ENCODE measurements around the gene DESI1. TPM values are rescaled to one million over a fixed set of nuclear protein-coding genes. Genes with fewer than 3 reads are reported as not detected.

Gene DESI1
- total and polyA plus RNA-seq, 3 experiments from 2014 or later: 12.5 to 86.9 (median 84.2) TPM

DNA sequence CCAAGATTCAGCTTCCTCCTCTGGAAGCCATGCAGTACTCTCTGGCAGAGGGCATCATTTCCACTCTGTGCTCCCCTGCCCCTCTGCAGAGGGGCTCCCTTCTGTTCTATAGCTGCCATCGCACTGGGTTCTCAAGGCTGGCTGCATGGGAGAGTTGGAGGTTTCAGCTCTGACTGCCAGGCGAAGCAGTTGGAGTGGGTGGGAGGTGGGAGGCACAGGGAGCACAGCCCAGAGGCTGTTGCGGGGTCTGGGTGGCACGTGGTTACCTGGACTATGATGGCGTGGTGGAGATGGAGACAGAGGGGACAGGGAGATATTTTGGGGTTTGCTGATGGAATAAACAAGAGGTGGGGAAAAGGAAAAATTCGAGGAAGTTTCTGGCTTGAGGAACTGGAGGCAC is 36.0 kb downstream of the DESI1 start:
- no peaks in the 10 kb centered on the region for H3K27me3 Mint-ChIP-seq
- peaks cover 11 to 27% (median 19%) of the 10 kb centered on the region in 3 donors for H3K4me1 Mint-ChIP-seq
- ChIA-PET POLR2A (no interaction called here), CTCF (no interaction called here)
- no peak overlapping the region for H3K27ac ChIP-seq (ENCODE audit: low read depth, low read length)
- H3K4me3 Mint-ChIP-seq: no peak overlapping the region
- H3K36me3 Mint-ChIP-seq: peaks cover 0 to 53% (median 2%) of the 10 kb centered on the region in 3 donors
- no peaks in the 10 kb centered on the region for H3K9me3 Mint-ChIP-seq
- H3K9me3 ChIP-seq (ENCODE audit: low read length): no peaks in the 10 kb centered on the region
- no peak overlapping the region for H3K4me3 ChIP-seq (ENCODE audit: low read length)
- H3K4me1 ChIP-seq (ENCODE audit: insufficient read depth, low read length): peaks cover 9% of the 10 kb centered on the region
- DNase-seq: no peak
- no peaks in the 10 kb centered on the region for H3K27me3 ChIP-seq (ENCODE audit: insufficient read depth, low read length, poor library complexity, severe bottlenecking)
- peaks cover 23% of the 10 kb centered on the region for H3K36me3 ChIP-seq (ENCODE audit: insufficient read depth, low read length)
- H3K27ac Mint-ChIP-seq: peak overlapping the region in 1 of 8 donors; percentile 76

DNA sequence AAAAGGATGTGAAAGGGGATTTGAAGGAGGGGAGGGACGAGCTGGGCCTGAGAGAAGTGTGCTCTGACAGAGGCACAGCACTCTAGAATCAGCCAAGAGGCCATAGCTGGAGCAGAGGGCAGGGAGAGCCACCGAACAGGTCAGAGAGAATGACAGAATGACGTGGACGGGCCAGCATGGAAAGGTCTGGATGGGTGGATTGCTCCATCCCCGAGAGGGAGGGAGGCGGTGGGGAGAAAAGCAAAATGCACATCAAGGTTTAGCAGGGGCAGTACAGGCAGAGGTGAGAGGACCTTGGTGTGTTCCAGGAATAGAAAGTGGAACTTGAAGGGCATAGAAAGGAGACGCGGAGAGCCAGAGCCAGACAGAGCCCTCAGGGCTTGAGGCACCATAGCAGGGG is 38.1 kb downstream of the DESI1 start:
- Mint-ChIP-seq H3K36me3 (peaks cover 0 to 66% (median 3%) of the 10 kb centered on the region in 3 donors), H3K9me3 (no peaks in the 10 kb centered on the region), H3K27ac (peak overlapping the region in 1 of 8 donors; percentile 38), H3K27me3 (no peaks in the 10 kb centered on the region), H3K4me3 (no peak overlapping the region), H3K4me1 (peaks cover 2 to 8% (median 2%) of the 10 kb centered on the region in 3 donors)
- no peak for DNase-seq
- ChIA-PET CTCF (no interaction called here), POLR2A (no interaction called here)
- H3K4me3 ChIP-seq (ENCODE audit: low read length): no peak overlapping the region
- no peaks in the 10 kb centered on the region for H3K9me3 ChIP-seq (ENCODE audit: low read length)
- no peak overlapping the region for H3K27ac ChIP-seq (ENCODE audit: low read depth, low read length)
- no peaks in the 10 kb centered on the region for H3K27me3 ChIP-seq (ENCODE audit: insufficient read depth, low read length, poor library complexity, severe bottlenecking)
- H3K36me3 ChIP-seq (ENCODE audit: insufficient read depth, low read length): peaks cover 23% of the 10 kb centered on the region
- no peaks in the 10 kb centered on the region for H3K4me1 ChIP-seq (ENCODE audit: insufficient read depth, low read length)

DNA sequence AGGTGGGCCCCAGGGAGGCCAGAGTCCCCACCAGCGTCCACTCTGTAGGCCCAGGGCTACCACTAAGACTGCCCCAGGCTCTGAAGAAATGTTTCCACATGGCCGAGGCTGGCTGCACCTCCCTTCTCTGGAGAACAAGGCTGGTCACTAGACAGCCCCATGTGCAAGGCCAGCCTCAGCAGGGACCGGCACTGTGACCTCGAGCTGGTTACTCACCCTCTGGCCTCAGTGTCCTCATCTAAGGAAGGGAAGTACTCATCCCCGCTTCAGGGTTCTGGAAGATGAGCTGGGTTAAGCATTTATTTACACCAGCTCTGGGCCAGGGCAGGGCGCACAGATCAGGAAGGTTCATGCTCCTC is 40.9 kb downstream of the DESI1 start:
- H3K36me3 ChIP-seq (ENCODE audit: insufficient read depth, low read length): peaks cover 23% of the 10 kb centered on the region
- no peak overlapping the region for H3K4me3 ChIP-seq (ENCODE audit: low read length)
- Mint-ChIP-seq H3K27ac (no peak overlapping the region), H3K9me3 (no peaks in the 10 kb centered on the region), H3K4me3 (no peak overlapping the region), H3K27me3 (no peaks in the 10 kb centered on the region), H3K36me3 (peaks cover 0 to 76% (median 3%) of the 10 kb centered on the region in 3 donors), H3K4me1 (peaks cover 0 to 2% (median 0%) of the 10 kb centered on the region in 3 donors)
- no peak overlapping the region for H3K27ac ChIP-seq (ENCODE audit: low read depth, low read length)
- no peaks in the 10 kb centered on the region for H3K4me1 ChIP-seq (ENCODE audit: insufficient read depth, low read length)
- DNase-seq: no peak
- H3K9me3 ChIP-seq (ENCODE audit: low read length): no peaks in the 10 kb centered on the region
- CTCF ChIA-PET: no interaction called here
- POLR2A ChIA-PET: no interaction called here
- H3K27me3 ChIP-seq (ENCODE audit: insufficient read depth, low read length, poor library complexity, severe bottlenecking): no peaks in the 10 kb centered on the region

DNA sequence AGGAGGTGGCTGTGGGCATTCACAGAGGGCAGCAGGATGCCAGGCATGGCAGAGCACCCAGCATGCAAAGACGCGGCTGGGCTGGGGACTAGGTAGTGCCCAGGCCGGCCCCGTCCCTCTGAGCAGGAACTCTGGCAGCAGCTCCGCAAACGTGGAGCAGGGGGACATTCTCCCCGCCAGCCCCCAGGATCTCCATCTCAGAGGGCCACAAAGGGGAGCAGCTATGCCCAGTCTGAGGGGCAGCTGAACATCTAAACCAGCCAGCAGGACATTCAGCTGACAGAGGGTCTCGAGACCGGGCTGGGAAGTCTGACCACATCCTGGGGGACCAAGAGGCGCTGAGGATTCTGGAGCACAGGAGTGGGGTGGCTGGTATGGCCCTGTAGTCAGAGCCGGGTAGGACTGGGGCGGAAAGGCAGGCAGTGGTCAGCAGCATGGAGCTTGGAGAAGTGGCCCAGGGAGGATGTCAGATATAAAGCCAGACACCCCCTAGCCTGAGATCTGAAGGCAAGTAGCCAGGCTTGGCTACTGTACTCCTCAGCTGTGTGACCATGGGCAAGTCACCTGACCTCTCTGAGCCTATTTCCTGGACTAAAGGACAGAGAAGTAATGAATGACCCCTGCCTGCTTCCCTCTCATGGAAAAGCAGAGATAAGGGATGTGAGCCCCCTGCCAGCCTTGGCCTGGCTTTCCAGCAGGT is 41.4 kb downstream of the DESI1 start:
- no peak overlapping the region for H3K27ac Mint-ChIP-seq
- peaks cover 0 to 1% (median 0%) of the 10 kb centered on the region in 3 donors for H3K4me1 Mint-ChIP-seq
- peaks cover 0 to 71% (median 3%) of the 10 kb centered on the region in 3 donors for H3K36me3 Mint-ChIP-seq
- POLR2A ChIA-PET: no interaction called here
- H3K27ac ChIP-seq (ENCODE audit: low read depth, low read length): no peak overlapping the region
- no peaks in the 10 kb centered on the region for H3K27me3 Mint-ChIP-seq
- H3K9me3 ChIP-seq (ENCODE audit: low read length): no peaks in the 10 kb centered on the region
- H3K36me3 ChIP-seq (ENCODE audit: insufficient read depth, low read length): peaks cover 18% of the 10 kb centered on the region
- no peak overlapping the region for H3K4me3 ChIP-seq (ENCODE audit: low read length)
- CTCF ChIA-PET: no interaction called here
- H3K4me3 Mint-ChIP-seq: no peak overlapping the region
- no peaks in the 10 kb centered on the region for H3K9me3 Mint-ChIP-seq
- no peaks in the 10 kb centered on the region for H3K27me3 ChIP-seq (ENCODE audit: insufficient read depth, low read length, poor library complexity, severe bottlenecking)
- H3K4me1 ChIP-seq (ENCODE audit: insufficient read depth, low read length): no peaks in the 10 kb centered on the region
- DNase-seq: no peak

DNA sequence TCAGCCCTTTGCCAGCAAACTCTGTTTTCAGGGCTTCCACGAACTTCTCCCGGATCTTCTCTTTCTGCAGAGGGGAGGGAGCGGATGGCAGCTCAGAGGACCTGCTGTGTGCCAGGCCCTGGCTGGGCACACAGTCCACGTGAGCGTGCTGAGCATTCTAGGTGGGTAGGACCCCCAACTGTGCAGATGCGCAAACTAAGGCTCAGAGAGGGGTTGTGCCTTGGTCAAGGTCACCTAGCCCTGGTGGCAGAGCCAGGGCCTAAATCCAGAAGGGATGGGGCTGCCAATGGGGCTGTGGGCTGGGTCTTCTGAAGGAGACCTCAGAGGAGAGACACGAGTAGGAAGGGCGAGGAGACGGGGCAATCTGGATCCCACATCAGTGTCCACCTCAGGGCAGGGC is 42.0 kb downstream of the DESI1 start:
- Histone ChIP-seq H3K9me3 (ENCODE audit: low read length) (no peaks in the 10 kb centered on the region), H3K36me3 (ENCODE audit: insufficient read depth, low read length) (peaks cover 13% of the 10 kb centered on the region), H3K4me1 (ENCODE audit: insufficient read depth, low read length) (no peaks in the 10 kb centered on the region), H3K27me3 (ENCODE audit: insufficient read depth, low read length, poor library complexity, severe bottlenecking) (no peaks in the 10 kb centered on the region), H3K4me3 (ENCODE audit: low read length) (no peak overlapping the region), H3K27ac (ENCODE audit: low read depth, low read length) (no peak overlapping the region)
- no peak overlapping the region for H3K4me3 Mint-ChIP-seq
- no peak for DNase-seq
- peaks cover 0 to 64% (median 3%) of the 10 kb centered on the region in 3 donors for H3K36me3 Mint-ChIP-seq
- H3K4me1 Mint-ChIP-seq: no peaks in the 10 kb centered on the region
- H3K27ac Mint-ChIP-seq: no peak overlapping the region
- POLR2A ChIA-PET: no interaction called here
- CTCF ChIA-PET: no interaction called here
- H3K9me3 Mint-ChIP-seq: no peaks in the 10 kb centered on the region
- H3K27me3 Mint-ChIP-seq: no peaks in the 10 kb centered on the region

DNA sequence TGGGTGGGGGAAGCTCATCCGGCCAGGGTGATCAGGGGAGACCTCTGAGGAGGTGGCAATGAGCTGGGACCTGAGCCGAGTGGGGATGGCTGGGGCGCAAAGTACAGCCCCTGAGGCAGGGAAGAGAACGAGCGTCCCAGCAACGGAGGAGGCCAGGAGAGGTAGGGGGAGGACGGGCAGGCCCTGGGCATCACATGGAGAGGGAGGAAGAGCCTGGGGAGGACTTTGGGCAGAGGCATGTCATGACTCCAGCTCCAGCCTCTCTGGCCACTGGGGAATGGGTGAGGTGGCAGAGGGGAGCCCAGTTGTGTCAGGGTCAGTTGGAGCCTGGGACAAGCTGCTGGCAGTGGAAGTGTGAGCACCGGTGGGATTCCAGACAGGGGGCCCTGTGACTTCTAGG is 42.7 kb downstream of the DESI1 start:
- H3K9me3 Mint-ChIP-seq: no peaks in the 10 kb centered on the region
- no peaks in the 10 kb centered on the region for H3K27me3 ChIP-seq (ENCODE audit: insufficient read depth, low read length, poor library complexity, severe bottlenecking)
- peaks cover 0 to 58% (median 3%) of the 10 kb centered on the region in 3 donors for H3K36me3 Mint-ChIP-seq
- H3K27ac Mint-ChIP-seq: peak overlapping the region in 1 of 8 donors; percentile 70
- DNase-seq: no peak
- H3K4me1 Mint-ChIP-seq: no peaks in the 10 kb centered on the region
- H3K27ac ChIP-seq (ENCODE audit: low read depth, low read length): no peak overlapping the region
- H3K4me1 ChIP-seq (ENCODE audit: insufficient read depth, low read length): no peaks in the 10 kb centered on the region
- no peak overlapping the region for H3K4me3 ChIP-seq (ENCODE audit: low read length)
- no peak overlapping the region for H3K4me3 Mint-ChIP-seq
- peaks cover 13% of the 10 kb centered on the region for H3K36me3 ChIP-seq (ENCODE audit: insufficient read depth, low read length)
- no peaks in the 10 kb centered on the region for H3K27me3 Mint-ChIP-seq
- no peaks in the 10 kb centered on the region for H3K9me3 ChIP-seq (ENCODE audit: low read length)
- CTCF ChIA-PET: no interaction called here
- POLR2A ChIA-PET: no interaction called here

DNA sequence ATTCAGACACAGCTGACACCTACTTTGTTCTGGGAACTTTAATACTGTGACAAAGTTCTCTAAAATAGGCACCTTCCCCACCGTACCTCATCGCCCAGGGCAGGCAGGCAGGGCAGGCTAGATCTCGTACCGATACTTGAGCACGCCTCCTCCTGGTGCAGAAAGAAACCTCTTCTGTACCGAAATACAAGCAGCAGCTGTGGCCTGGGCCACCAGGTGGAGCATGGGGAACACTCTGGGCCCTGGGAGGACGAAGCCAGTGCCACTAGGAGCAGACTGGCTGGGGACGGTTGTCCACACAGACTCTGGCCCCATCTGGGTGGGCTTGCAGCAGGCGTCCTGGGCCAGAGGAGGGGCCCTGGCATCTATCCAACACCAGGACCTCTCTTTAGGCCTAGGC is 44.0 kb downstream of the DESI1 start:
- CTCF ChIA-PET: interaction anchor here (1.3 kb wide), 2 partner anchors 13 to 173 kb away, joined by 3 read pairs; partner anchors contain the start of gene PMM1
- H3K27me3 Mint-ChIP-seq: no peaks in the 10 kb centered on the region
- POLR2A ChIA-PET: no interaction called here
- Histone ChIP-seq H3K9me3 (ENCODE audit: low read length) (no peaks in the 10 kb centered on the region), H3K36me3 (ENCODE audit: insufficient read depth, low read length) (peaks cover 5% of the 10 kb centered on the region), H3K27ac (ENCODE audit: low read depth, low read length) (no peak overlapping the region), H3K27me3 (ENCODE audit: insufficient read depth, low read length, poor library complexity, severe bottlenecking) (no peaks in the 10 kb centered on the region), H3K4me3 (ENCODE audit: low read length) (no peak overlapping the region), H3K4me1 (ENCODE audit: insufficient read depth, low read length) (no peaks in the 10 kb centered on the region)
- peaks cover 0 to 47% (median 3%) of the 10 kb centered on the region in 3 donors for H3K36me3 Mint-ChIP-seq
- peak in 2 of 5 donors; percentile 8 to 20 for DNase-seq
- H3K9me3 Mint-ChIP-seq: no peaks in the 10 kb centered on the region
- peak overlapping the region in 1 of 8 donors; percentile 11 for H3K27ac Mint-ChIP-seq
- H3K4me3 Mint-ChIP-seq: no peak overlapping the region
- H3K4me1 Mint-ChIP-seq: no peaks in the 10 kb centered on the region

DNA sequence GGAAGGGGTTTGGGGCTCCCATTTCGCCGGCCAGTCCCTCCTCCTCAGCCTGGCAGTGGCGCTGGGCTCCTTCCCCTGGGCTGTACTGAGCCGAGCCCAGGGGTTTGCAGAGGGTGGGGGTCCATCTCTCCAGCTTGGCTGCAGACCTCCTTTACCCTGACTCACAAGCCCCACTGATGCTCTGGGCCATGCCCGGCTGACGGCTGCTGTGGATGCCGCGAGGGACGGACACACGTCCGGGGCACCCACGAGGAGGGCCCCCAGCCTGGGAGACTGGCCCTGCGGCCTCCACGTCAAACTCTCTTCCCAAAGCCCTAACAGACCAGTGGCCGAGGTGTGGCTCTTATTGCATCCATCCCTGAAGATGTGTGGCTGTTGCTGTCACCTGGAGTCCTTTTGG is 45.3 kb downstream of the DESI1 start:
- H3K36me3 ChIP-seq (ENCODE audit: insufficient read depth, low read length): peaks cover 5% of the 10 kb centered on the region
- Mint-ChIP-seq H3K36me3 (peaks cover 0 to 41% (median 3%) of the 10 kb centered on the region in 3 donors), H3K27ac (no peak overlapping the region), H3K9me3 (no peaks in the 10 kb centered on the region), H3K4me1 (no peaks in the 10 kb centered on the region), H3K4me3 (no peak overlapping the region), H3K27me3 (no peaks in the 10 kb centered on the region)
- H3K27me3 ChIP-seq (ENCODE audit: insufficient read depth, low read length, poor library complexity, severe bottlenecking): no peaks in the 10 kb centered on the region
- DNase-seq: no peak
- ChIA-PET CTCF (interaction anchor here (1.3 kb wide), 1 partner anchor 172 kb away, joined by 3 read pairs; no protein-coding TSS in a partner anchor), POLR2A (no interaction called here)
- no peak overlapping the region for H3K4me3 ChIP-seq (ENCODE audit: low read length)
- no peak overlapping the region for H3K27ac ChIP-seq (ENCODE audit: low read depth, low read length)
- no peaks in the 10 kb centered on the region for H3K9me3 ChIP-seq (ENCODE audit: low read length)
- H3K4me1 ChIP-seq (ENCODE audit: insufficient read depth, low read length): no peaks in the 10 kb centered on the region

Measured in CD8-positive, alpha-beta memory T cell (primary cell).